ENCODE data around the gene OTOG.

DNA sequence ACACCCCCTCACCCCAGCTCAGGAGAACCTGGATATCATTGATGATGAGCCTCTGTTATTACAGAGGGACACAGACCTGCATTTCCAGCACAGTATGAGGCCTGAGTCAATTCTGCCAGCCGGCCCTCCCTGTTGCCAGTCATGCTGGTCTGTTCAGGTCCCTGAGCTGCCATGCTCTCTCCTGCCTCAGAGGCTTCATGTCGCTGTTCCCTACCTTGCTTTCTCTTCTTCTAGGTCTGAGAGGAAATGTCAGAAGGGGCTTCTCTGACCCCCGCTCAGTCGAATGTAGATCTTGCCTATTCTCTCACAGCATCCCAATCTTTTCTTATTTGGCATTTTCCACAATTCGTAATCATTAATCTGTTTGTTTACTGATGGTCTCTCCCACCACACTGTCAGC is 48.6 kb upstream of the OTOG start:
- TF ChIP-seq, protein P1, sequence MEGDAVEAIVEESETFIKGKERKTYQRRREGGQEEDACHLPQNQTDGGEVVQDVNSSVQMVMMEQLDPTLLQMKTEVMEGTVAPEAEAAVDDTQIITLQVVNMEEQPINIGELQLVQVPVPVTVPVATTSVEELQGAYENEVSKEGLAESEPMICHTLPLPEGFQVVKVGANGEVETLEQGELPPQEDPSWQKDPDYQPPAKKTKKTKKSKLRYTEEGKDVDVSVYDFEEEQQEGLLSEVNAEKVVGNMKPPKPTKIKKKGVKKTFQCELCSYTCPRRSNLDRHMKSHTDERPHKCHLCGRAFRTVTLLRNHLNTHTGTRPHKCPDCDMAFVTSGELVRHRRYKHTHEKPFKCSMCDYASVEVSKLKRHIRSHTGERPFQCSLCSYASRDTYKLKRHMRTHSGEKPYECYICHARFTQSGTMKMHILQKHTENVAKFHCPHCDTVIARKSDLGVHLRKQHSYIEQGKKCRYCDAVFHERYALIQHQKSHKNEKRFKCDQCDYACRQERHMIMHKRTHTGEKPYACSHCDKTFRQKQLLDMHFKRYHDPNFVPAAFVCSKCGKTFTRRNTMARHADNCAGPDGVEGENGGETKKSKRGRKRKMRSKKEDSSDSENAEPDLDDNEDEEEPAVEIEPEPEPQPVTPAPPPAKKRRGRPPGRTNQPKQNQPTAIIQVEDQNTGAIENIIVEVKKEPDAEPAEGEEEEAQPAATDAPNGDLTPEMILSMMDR (tag by site-specific recombination; IDR thresholded peaks at IDR 0.05), result no peak
- TF ChIP-seq, protein P2, sequence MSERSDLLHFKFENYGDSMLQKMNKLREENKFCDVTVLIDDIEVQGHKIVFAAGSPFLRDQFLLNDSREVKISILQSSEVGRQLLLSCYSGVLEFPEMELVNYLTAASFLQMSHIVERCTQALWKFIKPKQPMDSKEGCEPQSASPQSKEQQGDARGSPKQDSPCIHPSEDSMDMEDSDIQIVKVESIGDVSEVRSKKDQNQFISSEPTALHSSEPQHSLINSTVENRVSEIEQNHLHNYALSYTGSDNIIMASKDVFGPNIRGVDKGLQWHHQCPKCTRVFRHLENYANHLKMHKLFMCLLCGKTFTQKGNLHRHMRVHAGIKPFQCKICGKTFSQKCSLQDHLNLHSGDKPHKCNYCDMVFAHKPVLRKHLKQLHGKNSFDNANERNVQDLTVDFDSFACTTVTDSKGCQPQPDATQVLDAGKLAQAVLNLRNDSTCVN (tag by site-specific recombination; optimal IDR thresholded peaks at IDR 0.05), result no peak
- TF ChIP-seq ZNF394 (tag by site-specific recombination; IDR thresholded peaks at IDR 0.05; ENCODE audit: borderline replicate concordance), result no peak
- no peak for TF ChIP-seq MZF1 (tag by site-specific recombination; IDR thresholded peaks at IDR 0.05; ENCODE audit: borderline replicate concordance)
- no peak for TF ChIP-seq KLF7 (tag by site-specific recombination; IDR thresholded peaks at IDR 0.05; ENCODE audit: borderline replicate concordance)
- no peak for TF ChIP-seq REST (tag by site-specific recombination; IDR thresholded peaks at IDR 0.05)

Measured in HEK293 (cell line).